AG10803 (cell line): ENCODE data around the gene AFF3.
A peak's percentile ranks its signal among the peaks of the same experiment; 100 is the strongest.

Source experiments
- DNase-seq: peaks from one replicate; pipeline ENCODE4 v3.0.0; 2010; ENCODE audit warnings: low read depth
- H3K4me3 ChIP-seq: 2 replicates; pipeline ENCODE4 v1.5.1; 2011; ENCODE audit warnings: mild to moderate bottlenecking, low read length, control low read depth
- TF ChIP-seq, protein P1 (sequence below): conservative IDR thresholded peaks from 2 replicates; pipeline ENCODE4 v1.5.1; 2011; ENCODE audit warnings: mild to moderate bottlenecking, low read length, control low read depth, inconsistent platforms

Gene AFF3

GRCh38 chr2:100011272-100011731 lies 131.1 kb downstream of the AFF3 start:
- no peak overlapping the region for H3K4me3 ChIP-seq
- DNase-seq, result peak; percentile 94
- TF ChIP-seq, protein P1, sequence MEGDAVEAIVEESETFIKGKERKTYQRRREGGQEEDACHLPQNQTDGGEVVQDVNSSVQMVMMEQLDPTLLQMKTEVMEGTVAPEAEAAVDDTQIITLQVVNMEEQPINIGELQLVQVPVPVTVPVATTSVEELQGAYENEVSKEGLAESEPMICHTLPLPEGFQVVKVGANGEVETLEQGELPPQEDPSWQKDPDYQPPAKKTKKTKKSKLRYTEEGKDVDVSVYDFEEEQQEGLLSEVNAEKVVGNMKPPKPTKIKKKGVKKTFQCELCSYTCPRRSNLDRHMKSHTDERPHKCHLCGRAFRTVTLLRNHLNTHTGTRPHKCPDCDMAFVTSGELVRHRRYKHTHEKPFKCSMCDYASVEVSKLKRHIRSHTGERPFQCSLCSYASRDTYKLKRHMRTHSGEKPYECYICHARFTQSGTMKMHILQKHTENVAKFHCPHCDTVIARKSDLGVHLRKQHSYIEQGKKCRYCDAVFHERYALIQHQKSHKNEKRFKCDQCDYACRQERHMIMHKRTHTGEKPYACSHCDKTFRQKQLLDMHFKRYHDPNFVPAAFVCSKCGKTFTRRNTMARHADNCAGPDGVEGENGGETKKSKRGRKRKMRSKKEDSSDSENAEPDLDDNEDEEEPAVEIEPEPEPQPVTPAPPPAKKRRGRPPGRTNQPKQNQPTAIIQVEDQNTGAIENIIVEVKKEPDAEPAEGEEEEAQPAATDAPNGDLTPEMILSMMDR, result no peak

GRCh38 chr2:100010606-100011005 lies 131.8 kb downstream of the AFF3 start:
- DNase-seq, result no peak
- H3K4me3 ChIP-seq, result no peak overlapping the region
- TF ChIP-seq, protein P1, result no peak

DNA sequence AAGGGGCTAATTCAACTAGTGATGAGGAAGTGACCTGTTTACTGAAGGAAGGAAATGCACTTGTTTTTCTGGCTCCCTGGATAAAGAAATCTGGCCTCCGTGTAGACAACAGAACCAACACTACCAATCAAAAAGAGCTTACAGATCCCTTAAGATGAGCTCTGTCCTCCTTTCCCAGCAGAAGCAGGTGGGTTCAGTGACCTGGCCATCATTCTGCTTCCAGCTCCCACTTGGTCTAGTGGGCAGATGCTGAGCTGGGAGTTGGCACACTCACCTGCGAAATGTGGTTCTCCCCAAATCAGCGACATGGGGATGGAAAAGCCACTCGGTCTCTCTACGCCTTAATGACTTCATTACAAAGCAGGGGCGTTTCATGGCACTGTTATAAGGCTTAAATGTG lies 132.6 kb downstream of the AFF3 start:
- no peak overlapping the region for H3K4me3 ChIP-seq
- TF ChIP-seq, protein P1, result no peak
- no peak for DNase-seq

DNA sequence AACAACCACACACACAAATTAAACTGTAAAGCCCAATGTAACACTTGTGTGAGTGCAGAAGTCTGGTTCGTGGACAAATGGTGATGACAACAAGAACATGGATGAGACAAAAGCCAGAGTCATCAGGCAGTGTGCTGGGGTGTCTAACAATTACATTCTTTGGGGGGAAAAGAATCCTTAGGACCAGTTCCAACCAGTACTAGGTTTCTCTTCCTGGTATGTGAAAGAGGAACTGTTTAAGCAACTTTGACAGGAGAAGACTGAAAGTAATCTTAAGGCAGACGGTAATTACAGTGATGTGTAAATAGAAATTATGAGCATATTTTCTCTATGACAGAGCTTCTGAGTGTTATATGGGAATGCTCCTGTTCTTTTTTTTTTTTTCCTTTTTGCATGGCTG lies 133.4 kb downstream of the AFF3 start:
- peak; percentile 94 for DNase-seq
- no peak overlapping the region for H3K4me3 ChIP-seq
- TF ChIP-seq, protein P1, result no peak

- no peak for DNase-seq
- H3K4me3 ChIP-seq, result no peak overlapping the region
- TF ChIP-seq, protein P1, result no peak
Measured at GRCh38 chr2:100006516-100006915, 135.9 kb downstream of the AFF3 start.

- DNase-seq, result no peak
- TF ChIP-seq, protein P1, result no peak
- H3K4me3 ChIP-seq, result no peak overlapping the region
Measured at GRCh38 chr2:100004959-100005387, 137.4 kb downstream of the AFF3 start.

DNA sequence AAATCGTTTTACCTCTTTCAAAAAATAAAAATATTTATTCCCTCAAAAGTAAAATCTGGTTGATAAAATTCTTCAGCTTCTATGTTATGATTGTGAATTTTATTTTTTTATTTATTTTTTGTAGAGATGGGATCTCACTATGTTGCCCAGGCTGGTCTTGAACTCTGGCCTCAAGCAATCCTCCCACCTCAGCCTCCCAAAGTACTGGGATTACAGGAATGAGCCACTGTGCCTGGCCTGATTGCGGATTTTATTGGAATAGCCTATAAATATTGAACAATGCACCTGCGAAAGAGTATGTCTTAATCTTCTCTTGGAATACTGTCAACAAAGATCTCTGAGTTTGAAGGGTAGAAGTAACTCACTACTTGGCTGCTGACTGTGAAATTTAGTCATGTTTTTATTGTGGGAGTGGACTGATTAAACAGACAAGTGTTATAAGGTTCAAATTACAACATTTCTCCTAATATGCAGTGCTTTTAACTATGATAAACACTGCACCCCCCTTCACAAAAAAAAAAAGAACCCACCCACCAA lies 138.0 kb downstream of the AFF3 start:
- DNase-seq, result no peak
- TF ChIP-seq, protein P1, result no peak
- no peak overlapping the region for H3K4me3 ChIP-seq
